Stimulated activated CD8-positive, alpha-beta memory T cell treated with anti-CD3 and anti-CD28 coated beads, Interleukin-15, amount 100 ng/mL, for 1 hour (primary cell): ENCODE results near the gene XRCC2.

ENCODE experiments used
- DNase-seq: peaks from one replicate; pipeline ENCODE4 v3.0.0-alpha.2; 2020; ENCODE audit warnings: low read depth

Gene XRCC2

DNA sequence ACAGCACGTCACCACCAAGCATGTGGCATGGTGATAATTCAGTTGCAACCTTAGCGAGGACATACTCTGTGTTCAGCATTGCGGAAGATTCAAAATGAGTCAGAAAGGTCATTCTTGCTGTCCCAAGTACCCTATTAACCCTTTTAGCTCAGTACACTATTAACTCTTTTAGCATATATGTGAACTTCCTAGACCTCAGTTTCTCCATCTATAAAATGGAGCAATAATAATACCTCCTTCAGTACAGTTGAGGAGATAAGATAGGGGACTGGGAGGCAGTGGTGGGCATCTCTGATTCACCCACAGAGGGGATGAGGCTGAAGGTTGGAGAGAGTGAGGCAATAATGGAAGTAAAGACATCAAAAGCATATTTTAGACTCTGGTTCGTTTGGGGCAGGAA is 67.3 kb downstream of the XRCC2 start:
- no peak for DNase-seq

DNA sequence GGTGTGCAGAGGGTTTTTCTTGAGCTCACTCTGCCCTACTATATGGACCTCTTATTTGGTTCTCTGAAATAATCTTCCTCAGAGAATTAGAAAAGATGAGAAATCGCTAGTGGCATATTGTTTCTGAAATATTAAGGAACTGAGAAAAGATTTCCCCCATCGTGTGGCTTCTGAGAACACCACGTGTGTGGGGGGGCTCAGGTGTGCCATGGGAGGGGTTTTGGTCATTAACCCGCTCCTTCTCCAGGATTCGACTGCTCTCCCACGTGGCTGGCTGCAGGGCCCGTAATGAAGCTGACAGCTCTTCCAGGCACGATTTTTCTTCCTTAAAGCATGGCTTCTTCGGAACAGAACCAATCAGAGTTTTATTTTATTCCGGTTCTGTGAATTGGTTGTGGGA is 67.7 kb downstream of the XRCC2 start:
- no peak for DNase-seq

GRCh38 chr7:152607007-152607406 is 68.9 kb downstream of the XRCC2 start:
- no peak for DNase-seq

GRCh38 chr7:152602962-152603361 is 73.0 kb downstream of the XRCC2 start:
- DNase-seq, result no peak

GRCh38 chr7:152601305-152601798 is 74.6 kb downstream of the XRCC2 start:
- no peak for DNase-seq

- DNase-seq, result no peak
These were observed 75.7 kb downstream of the XRCC2 start for GRCh38 chr7:152600266-152600665.

- no peak for DNase-seq
These were observed 78.4 kb downstream of the XRCC2 start for GRCh38 chr7:152597507-152597906.

DNA sequence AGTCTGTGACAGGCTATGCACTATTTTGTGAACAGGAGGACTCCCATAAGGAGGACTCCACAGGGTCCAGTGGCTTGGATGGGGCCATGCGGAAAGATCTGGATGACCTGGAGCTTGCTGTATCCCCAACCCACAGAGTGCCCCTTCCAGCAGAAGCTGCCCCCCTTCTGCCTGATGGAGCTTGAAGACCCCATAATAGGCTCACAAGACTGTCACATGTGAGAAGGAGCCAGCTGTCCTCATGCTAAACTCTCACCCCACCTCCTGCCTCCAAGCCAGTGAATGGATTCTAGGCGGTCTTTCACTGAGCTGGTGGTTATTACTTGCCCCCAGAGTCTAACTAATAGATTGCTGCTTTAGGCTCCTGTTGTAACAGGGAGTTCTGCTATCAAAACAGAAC is 79.1 kb downstream of the XRCC2 start:
- DNase-seq, result no peak
